Neural progenitor cell (in vitro differentiated cells): Measurements from ENCODE around the gene SMIM10L2A. TPM values are rescaled to one million over a fixed set of nuclear protein-coding genes. Genes with fewer than 3 reads are reported as not detected.

Experiments
- DNase-seq: peaks from one replicate; pipeline ENCODE4 v3.0.0-alpha.2; 2016; ENCODE audit warnings: low spot score
- H2AFZ ChIP-seq: fragments of 200-600 bp; sonication (generic); replicated peaks from 2 replicates; pipeline ENCODE4 v1.6.1; 2016; ENCODE audit warnings: antibody characterized with exemption
- H3F3A ChIP-seq: fragments of 200-600 bp; sonication (generic); 2 replicates; pipeline ENCODE4 v1.6.1; 2016; ENCODE audit warnings: antibody characterized with exemption, low read depth
- H3K27ac ChIP-seq: fragments of 200-600 bp; sonication (generic); 2 replicates; pipeline ENCODE4 v1.5.1; 2016; ENCODE audit warnings: mild to moderate bottlenecking
- H3K27me3 ChIP-seq: fragments of 200-600 bp; sonication (generic); 2 replicates; pipeline ENCODE4 v1.6.1; 2016; ENCODE audit warnings: mild to moderate bottlenecking, moderate library complexity
- H3K36me3 ChIP-seq: fragments of 200-600 bp; sonication (generic); 2 replicates; pipeline ENCODE4 v1.5.1; 2016
- H3K4me1 ChIP-seq: fragments of 200-600 bp; sonication (generic); 2 replicates; pipeline ENCODE4 v1.6.1; 2016; ENCODE audit warnings: mixed run types
- H3K4me2 ChIP-seq: fragments of 200-600 bp; sonication (generic); 2 replicates; pipeline ENCODE4 v1.6.1; 2016
- H3K4me3 ChIP-seq: fragments of 200-600 bp; sonication (generic); 2 replicates; pipeline ENCODE4 v1.5.1; 2016
- H3K79me2 ChIP-seq: fragments of 200-600 bp; sonication (generic); 2 replicates; pipeline ENCODE4 v1.6.1; 2016; ENCODE audit warnings: low read depth
- H3K9ac ChIP-seq: fragments of 200-600 bp; sonication (generic); 2 replicates; pipeline ENCODE4 v1.6.1; 2016
- H3K9me3 ChIP-seq: fragments of 200-600 bp; sonication (generic); 2 replicates; pipeline ENCODE4 v1.5.1; 2016; ENCODE audit warnings: low read depth
- H4K20me1 ChIP-seq: fragments of 200-600 bp; sonication (generic); 2 replicates; pipeline ENCODE4 v1.6.1; 2016; ENCODE audit warnings: low read depth
- H3K27ac Mint-ChIP-seq: 3 replicates; pipeline ENCODE4 v1.8.0; 2021; ENCODE audit warnings: mixed read lengths
- H3K27me3 Mint-ChIP-seq: 2 replicates; pipeline ENCODE4 v1.8.0; 2022; ENCODE audit warnings: low read depth, mild to moderate bottlenecking, inconsistent platforms, moderate library complexity, mixed read lengths; ENCODE audit not compliant: insufficient read depth
- H3K36me3 Mint-ChIP-seq: 3 replicates; pipeline ENCODE4 v1.8.0; 2021; ENCODE audit warnings: mixed read lengths
- H3K4me1 Mint-ChIP-seq: 3 replicates; pipeline ENCODE4 v1.8.0; 2021; ENCODE audit warnings: mixed read lengths
- H3K4me3 Mint-ChIP-seq: 3 replicates; pipeline ENCODE4 v1.8.0; 2021; ENCODE audit warnings: mild to moderate bottlenecking, moderate library complexity, mixed read lengths
- H3K9me3 Mint-ChIP-seq: 3 replicates; pipeline ENCODE4 v1.8.0; 2020; ENCODE audit warnings: mixed read lengths
- CTCF ChIP-seq: fragments of 200-600 bp; sonication (generic); IDR thresholded peaks from 2 replicates; pipeline ENCODE4 v1.5.1; 2017; ENCODE audit warnings: antibody characterized with exemption, mild to moderate bottlenecking
- EZH2 ChIP-seq: fragments of 200-600 bp; sonication (generic); IDR thresholded peaks from 2 replicates; pipeline ENCODE4 v1.6.1; 2017; ENCODE audit warnings: antibody characterized with exemption, mild to moderate bottlenecking, moderate library complexity
- EZH2phosphoT487 ChIP-seq: fragments of 200-600 bp; sonication (generic); IDR thresholded peaks from 2 replicates; pipeline ENCODE4 v1.6.1; 2017; ENCODE audit warnings: antibody characterized with exemption
- total RNA-seq: library from RNA; depleted of rRNA; stranded (reverse); fragments of >200 nt; gene quantifications from 2 replicates; pipeline ENCODE4 v1.2.3, GENCODE V29; 2015; ENCODE audit warnings: low replicate concordance

The SMIM10L2A gene
- total RNA-seq, 1 donor from 2014 or later, result 1.9 TPM

- DNase-seq, result no peak
- no peaks in the 10 kb centered on the region for H3K9me3 ChIP-seq
- Mint-ChIP-seq H3K27me3 (peaks cover 2% of the 10 kb centered on the region), H3K9me3 (no peaks in the 10 kb centered on the region), H3K36me3 (no peaks in the 10 kb centered on the region), H3K4me1 (no peaks in the 10 kb centered on the region), H3K4me3 (no peak overlapping the region), H3K27ac (no peak overlapping the region)
- TF ChIP-seq EZH2, result no peak
- no peak for TF ChIP-seq CTCF
- TF ChIP-seq EZH2phosphoT487, result no peak
- H3K36me3 ChIP-seq, result no peaks in the 10 kb centered on the region
- H4K20me1 ChIP-seq, result no peaks in the 10 kb centered on the region
- H3K27me3 ChIP-seq, result no peaks in the 10 kb centered on the region
- H3F3A ChIP-seq, result no peaks in the 10 kb centered on the region
- no peak overlapping the region for H3K9ac ChIP-seq
- H3K79me2 ChIP-seq, result no peaks in the 10 kb centered on the region
- no peak overlapping the region for H2AFZ ChIP-seq
- H3K4me3 ChIP-seq, result no peak overlapping the region
- H3K27ac ChIP-seq, result no peak overlapping the region
- no peak overlapping the region for H3K4me2 ChIP-seq
- no peaks in the 10 kb centered on the region for H3K4me1 ChIP-seq
Measured at GRCh38 chrX:135384161-135384836, 37.4 kb upstream of the SMIM10L2A start.

DNA sequence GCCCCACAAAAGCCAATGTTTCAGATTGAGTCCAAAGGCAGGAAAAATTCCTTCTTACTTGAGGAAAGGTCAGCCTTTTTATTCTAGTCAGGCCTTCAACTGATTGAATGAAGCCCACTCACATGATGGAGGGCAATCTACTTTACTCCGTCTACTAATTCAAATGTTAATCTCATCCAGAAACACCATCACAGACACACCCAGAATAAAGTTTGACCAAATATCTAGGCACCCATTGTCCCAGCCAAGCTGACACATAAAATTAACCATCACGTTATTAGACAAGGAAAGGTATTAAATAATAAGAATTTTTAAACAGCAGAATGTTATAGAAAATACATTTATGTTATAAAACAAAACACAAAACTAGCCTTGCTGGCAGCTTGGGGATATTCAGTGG is 32.9 kb upstream of the SMIM10L2A start:
- Mint-ChIP-seq H3K36me3 (no peaks in the 10 kb centered on the region), H3K4me3 (no peak overlapping the region), H3K27me3 (peaks cover 2% of the 10 kb centered on the region), H3K4me1 (no peaks in the 10 kb centered on the region), H3K9me3 (no peaks in the 10 kb centered on the region), H3K27ac (no peak overlapping the region)
- Histone ChIP-seq H3K27ac (no peak overlapping the region), H3K9ac (no peak overlapping the region), H3K79me2 (no peaks in the 10 kb centered on the region), H3K4me1 (no peaks in the 10 kb centered on the region), H3K9me3 (no peaks in the 10 kb centered on the region), H3K4me3 (no peak overlapping the region), H3K4me2 (no peak overlapping the region), H4K20me1 (no peaks in the 10 kb centered on the region), H3K36me3 (no peaks in the 10 kb centered on the region), H3K27me3 (no peaks in the 10 kb centered on the region), H3F3A (no peaks in the 10 kb centered on the region), H2AFZ (no peak overlapping the region)
- no peak for DNase-seq
- TF ChIP-seq EZH2phosphoT487, result no peak
- no peak for TF ChIP-seq CTCF
- TF ChIP-seq EZH2, result no peak

DNA sequence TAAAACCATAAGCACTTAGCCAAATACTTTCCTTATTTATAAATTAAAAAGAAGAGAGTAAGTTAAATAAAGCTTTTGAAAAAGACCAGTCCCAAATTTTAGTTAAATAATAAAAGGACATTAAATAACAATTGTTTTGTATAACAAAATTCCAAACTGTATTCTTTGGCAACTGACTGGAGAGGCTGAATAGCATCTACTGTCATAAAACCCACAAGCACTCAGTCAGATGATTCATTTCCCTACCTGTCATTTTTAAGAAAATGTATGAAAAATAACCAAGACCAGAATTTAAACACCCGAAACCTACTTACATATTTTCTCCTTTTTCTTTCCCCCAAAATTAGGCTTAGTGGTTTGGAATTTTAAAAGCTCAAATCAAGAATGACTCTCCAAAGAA is 32.5 kb upstream of the SMIM10L2A start:
- Histone ChIP-seq H3K27ac (no peak overlapping the region), H3K27me3 (no peaks in the 10 kb centered on the region), H3F3A (no peaks in the 10 kb centered on the region), H3K4me1 (no peaks in the 10 kb centered on the region), H3K4me2 (no peak overlapping the region), H3K4me3 (no peak overlapping the region), H3K9ac (no peak overlapping the region), H3K79me2 (no peaks in the 10 kb centered on the region), H2AFZ (no peak overlapping the region), H4K20me1 (no peaks in the 10 kb centered on the region), H3K36me3 (no peaks in the 10 kb centered on the region), H3K9me3 (no peaks in the 10 kb centered on the region)
- Mint-ChIP-seq H3K4me1 (no peaks in the 10 kb centered on the region), H3K4me3 (no peak overlapping the region), H3K36me3 (no peaks in the 10 kb centered on the region), H3K9me3 (no peaks in the 10 kb centered on the region), H3K27ac (no peak overlapping the region), H3K27me3 (peaks cover 2% of the 10 kb centered on the region)
- TF ChIP-seq EZH2 (no peak), CTCF (no peak), EZH2phosphoT487 (no peak)
- DNase-seq, result no peak
